ENCODE measurements around the gene CHRNA9.

Gene CHRNA9

GRCh38 chr4:40303751-40304150 lies 31.4 kb upstream of the CHRNA9 start:
- TF ChIP-seq ZNF274 (IDR thresholded peaks at IDR 0.05; ENCODE audit: low read depth, low read length), result no peak
- no peak overlapping the region for H3K4me3 ChIP-seq (ENCODE audit: low read length)

DNA sequence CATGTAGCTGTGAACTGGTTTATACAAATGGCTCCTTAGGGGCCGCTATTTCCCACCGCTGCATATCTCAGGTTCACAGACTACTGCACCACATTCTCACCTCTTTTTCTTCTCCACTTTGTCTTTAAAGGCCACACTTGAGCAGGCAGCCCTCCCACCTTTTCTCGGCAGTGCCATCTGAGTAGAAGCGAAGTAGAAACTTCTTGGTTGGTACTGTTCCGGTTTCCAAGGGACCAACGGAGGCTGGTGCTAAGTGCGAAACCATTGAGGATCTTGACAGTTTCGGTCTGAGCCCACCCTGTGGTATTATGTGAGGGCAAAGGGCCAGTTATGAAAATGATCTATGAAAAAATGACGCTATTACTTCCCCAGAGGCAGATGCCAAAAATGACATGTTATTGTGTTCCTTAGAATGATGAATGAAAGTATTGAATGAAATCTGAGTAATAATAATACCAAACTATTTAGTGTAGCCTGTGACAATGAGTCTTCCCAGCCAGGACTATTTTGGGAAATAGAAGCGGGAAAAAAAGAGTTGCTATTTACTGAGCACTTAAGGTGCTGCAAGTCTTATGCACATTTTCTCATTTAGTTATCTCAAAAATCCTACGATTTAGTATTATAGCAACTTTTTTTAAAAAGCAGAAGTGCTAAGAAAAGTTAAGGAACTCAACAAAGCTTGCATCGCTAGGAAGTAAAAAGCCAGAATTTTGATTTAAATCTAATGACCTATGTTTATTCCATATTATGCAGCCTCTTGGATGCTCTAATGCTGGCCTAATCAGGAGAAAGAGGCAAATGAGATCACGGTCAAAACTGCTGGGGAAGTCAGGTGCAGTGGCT lies 29.6 kb upstream of the CHRNA9 start:
- no peak for TF ChIP-seq ZNF274 (IDR thresholded peaks at IDR 0.05; ENCODE audit: low read depth, low read length)
- H3K4me3 ChIP-seq (ENCODE audit: low read length), result peak overlapping the region; percentile 12; the same call in 1 of the 2 replicates

DNA sequence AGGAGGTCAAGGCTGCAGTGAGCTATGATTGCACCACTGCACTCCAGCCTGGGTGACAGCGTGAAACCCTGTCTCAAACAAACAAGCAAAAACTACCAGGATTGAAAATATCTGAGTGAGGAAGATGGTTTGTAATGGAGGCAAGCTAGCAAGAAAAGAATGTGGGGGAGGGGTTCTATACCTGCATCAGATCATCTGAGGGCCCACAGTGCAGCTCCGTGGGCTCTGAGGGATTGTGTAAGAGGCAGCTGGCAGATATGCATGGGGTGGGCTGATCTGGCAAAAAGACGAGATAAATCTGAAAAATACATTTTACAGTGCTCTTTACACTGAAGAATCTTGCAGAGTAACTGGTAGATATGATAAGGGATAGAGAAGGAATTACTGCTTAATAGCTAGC lies 28.9 kb upstream of the CHRNA9 start:
- TF ChIP-seq ZNF274 (IDR thresholded peaks at IDR 0.05; ENCODE audit: low read depth, low read length), result no peak
- H3K4me3 ChIP-seq (ENCODE audit: low read length), result no peak overlapping the region

GRCh38 chr4:40306976-40307375 lies 28.2 kb upstream of the CHRNA9 start:
- TF ChIP-seq ZNF274 (IDR thresholded peaks at IDR 0.05; ENCODE audit: low read depth, low read length), result no peak
- peak overlapping the region; percentile 29; the same call in 1 of the 2 replicates for H3K4me3 ChIP-seq (ENCODE audit: low read length)

DNA sequence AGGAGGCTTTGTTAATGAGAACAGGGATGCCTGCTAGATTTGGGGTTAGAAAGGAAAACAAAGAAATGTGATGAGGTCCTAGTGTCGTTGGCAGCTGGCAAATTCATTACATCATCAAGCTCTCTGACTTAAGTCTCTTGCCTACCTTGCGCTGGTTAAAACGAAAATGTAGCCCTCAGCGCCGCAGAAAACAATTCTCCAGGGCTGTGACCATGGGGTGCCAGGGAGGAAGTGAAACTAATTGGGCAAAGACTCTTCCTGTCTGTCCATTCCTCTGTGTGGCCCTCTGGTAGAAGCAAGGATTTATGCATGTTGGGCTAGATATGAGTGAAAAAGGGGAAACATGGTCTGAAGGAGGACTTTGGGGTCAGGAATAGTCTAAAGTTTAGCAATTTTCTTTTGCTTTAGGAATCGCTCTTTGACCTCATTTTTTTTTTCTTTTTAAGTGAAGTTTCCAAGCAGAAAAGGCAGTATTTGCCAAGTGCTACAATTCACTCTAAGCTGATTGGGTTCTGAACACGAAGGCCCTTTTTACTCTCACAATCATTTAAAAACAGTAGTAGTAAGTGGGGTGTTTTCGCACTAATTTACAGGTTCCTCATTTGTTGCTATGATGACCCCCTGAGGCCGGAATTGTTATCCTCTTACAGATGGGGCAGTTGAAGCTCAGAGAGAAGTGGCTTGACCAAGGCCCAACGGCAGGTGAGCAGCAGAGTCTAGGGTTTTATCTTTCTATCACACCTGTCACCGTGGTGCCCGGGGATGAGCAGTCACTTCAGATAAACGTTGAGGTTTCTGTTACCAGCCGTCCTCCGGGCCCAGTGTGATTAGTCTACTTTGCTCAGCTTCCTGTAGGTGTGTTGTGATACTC lies 27.3 kb upstream of the CHRNA9 start:
- peak overlapping the region; percentile 29; the same call in 1 of the 2 replicates for H3K4me3 ChIP-seq (ENCODE audit: low read length)
- TF ChIP-seq ZNF274 (IDR thresholded peaks at IDR 0.05; ENCODE audit: low read depth, low read length), result no peak

DNA sequence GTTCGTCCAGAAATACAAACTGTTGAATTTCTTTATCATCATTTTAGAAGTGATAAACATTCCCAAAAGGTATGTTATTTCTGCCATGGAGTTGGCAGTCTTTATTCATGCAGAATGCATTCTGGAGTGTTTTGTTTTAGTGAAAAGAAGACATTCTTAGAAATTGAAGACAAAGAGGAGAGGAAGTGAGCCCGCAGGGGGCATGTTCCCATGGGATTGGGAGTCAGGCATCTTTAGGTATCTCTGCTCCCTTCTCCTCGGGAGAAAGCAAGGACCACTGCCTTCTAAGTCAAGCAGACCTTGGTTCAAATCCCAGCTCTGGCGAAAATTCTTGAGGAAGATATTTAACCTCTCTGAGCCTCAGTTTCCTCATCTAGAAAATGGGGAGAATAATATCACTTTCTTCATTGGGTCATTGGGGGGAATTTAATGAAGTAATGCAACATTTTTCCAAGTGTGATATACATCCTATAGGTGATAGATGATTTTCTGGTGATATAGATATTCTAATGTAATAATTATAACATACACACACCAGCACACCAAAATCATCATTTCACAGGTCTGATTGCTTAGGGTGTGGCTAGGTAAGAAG lies 26.5 kb upstream of the CHRNA9 start:
- no peak for TF ChIP-seq ZNF274 (IDR thresholded peaks at IDR 0.05; ENCODE audit: low read depth, low read length)
- peak overlapping the region; percentile 15; the same call in 1 of the 2 replicates for H3K4me3 ChIP-seq (ENCODE audit: low read length)

DNA sequence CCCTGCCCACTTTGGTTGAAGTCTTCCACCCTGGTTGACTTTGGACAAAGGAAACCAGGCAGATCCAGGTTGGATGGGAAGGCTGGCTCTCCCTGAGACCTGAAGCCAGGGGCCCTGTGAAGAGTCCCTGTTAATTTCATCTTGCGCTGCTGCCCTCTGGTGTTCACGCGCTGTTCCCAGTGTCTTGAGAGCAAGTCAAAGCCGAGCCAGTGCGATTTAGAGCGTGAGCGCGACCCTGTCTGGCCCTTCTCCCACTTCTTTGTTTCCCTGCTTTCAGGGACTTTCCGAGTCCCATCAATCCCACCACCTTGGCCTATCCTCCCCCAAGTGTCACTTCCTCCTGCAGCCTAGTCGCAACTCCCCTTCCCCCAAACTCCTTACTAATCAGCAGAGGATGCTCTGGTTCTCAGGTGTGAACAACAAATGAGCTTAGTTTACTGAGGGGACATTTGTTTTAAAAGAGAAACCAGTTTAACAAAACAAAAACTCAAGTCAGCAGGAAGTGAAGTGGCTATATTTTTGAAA lies 25.8 kb upstream of the CHRNA9 start:
- no peak for TF ChIP-seq ZNF274 (IDR thresholded peaks at IDR 0.05; ENCODE audit: low read depth, low read length)
- H3K4me3 ChIP-seq (ENCODE audit: low read length), result peak overlapping the region; percentile 9; the same call in 1 of the 2 replicates

DNA sequence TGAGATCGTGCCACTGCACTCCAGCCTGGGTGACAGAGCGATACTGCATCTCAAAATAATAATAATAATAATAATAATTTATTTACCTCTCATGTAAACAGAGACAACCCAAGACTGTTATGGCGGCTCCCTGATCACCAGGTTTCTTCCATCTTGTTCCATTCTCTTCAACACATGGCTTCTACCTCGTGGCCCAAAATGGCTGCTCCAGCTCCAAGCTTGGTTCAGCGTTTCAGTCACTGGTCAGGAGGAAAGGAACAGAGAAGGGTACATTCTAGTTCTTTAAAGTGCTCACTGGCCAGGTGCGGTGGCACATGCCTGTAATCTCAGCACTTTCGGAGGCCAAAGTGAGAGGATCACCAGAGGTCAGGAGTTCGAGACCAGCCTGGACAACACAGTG lies 24.9 kb upstream of the CHRNA9 start:
- TF ChIP-seq ZNF274 (IDR thresholded peaks at IDR 0.05; ENCODE audit: low read depth, low read length), result no peak
- no peak overlapping the region for H3K4me3 ChIP-seq (ENCODE audit: low read length)

- no peak for TF ChIP-seq ZNF274 (IDR thresholded peaks at IDR 0.05; ENCODE audit: low read depth, low read length)
- no peak overlapping the region for H3K4me3 ChIP-seq (ENCODE audit: low read length)
These were observed 23.3 kb upstream of the CHRNA9 start for GRCh38 chr4:40311811-40312346.

DNA sequence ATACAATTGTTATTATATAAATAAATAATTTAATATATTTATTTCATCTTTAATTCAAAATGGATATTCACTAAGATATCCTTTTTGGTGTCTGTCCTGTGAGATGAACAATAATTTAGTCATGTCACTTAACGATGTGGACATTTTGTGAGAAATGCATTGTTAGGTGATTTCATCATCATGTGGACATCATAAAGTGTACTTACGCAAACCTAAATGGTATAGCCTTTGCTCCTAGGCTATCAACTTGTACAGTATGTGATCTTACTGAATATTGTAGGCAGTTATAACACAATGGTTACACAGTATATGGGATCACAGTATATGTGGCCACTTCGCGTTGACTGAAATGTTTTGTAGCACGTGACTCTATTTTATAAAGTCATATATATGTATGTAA lies 20.2 kb upstream of the CHRNA9 start:
- no peak for TF ChIP-seq ZNF274 (IDR thresholded peaks at IDR 0.05; ENCODE audit: low read depth, low read length)
- no peak overlapping the region for H3K4me3 ChIP-seq (ENCODE audit: low read length)

GRCh38 chr4:40316333-40316781 lies 18.8 kb upstream of the CHRNA9 start:
- peak overlapping the region; percentile 62 for H3K4me3 ChIP-seq (ENCODE audit: low read length)
- TF ChIP-seq ZNF274 (IDR thresholded peaks at IDR 0.05; ENCODE audit: low read depth, low read length), result no peak

- TF ChIP-seq ZNF274 (IDR thresholded peaks at IDR 0.05; ENCODE audit: low read depth, low read length), result no peak
- H3K4me3 ChIP-seq (ENCODE audit: low read length), result peak overlapping the region; percentile 62
These were observed 18.1 kb upstream of the CHRNA9 start for GRCh38 chr4:40316782-40317635.
